NCI-H1048 (cell line): ENCODE results near the gene DMRT3.

Source experiments
- DNase-seq: peaks from one replicate; lab custom pipeline; 2025; lab: John Stamatoyannopoulos, UW

DMRT3 gene, protein sequence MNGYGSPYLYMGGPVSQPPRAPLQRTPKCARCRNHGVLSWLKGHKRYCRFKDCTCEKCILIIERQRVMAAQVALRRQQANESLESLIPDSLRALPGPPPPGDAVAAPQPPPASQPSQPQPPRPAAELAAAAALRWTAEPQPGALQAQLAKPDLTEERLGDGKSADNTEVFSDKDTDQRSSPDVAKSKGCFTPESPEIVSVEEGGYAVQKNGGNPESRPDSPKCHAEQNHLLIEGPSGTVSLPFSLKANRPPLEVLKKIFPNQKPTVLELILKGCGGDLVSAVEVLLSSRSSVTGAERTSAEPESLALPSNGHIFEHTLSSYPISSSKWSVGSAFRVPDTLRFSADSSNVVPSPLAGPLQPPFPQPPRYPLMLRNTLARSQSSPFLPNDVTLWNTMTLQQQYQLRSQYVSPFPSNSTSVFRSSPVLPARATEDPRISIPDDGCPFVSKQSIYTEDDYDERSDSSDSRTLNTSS

DNA sequence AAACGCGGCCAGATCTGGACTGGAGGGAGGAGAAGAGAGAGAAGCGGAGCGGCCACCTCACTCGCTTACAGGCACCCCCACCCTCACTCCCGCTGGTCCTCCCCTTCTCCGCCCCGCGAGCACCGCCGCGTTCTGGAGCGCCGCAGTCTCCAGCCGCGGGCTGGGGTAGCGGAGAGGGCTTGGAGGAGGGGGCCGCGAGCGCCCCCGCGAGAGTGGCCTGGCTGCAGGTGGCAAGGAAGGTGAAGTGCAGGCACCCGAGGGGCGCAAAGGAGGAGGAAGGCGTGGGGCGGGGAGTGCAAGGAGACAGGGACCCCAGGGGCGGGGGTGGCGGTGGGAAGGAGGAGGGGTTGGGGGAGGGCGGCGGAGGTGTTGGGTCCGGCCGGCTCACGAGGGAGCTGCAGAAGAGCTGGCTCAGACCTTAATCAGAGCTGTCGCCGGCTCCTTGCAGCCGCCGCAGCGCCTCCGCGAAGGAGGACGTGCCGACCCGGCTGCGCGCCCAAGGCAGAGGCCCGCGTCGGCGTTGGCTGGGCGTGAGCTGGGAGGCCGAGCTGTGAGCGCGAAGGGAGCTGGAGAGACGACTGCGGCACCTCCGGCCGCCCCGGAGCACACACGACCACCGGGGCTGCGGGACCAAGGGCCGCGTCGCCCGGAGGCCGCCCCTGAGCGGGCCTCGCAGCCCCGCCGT lies at the start of gene DMRT3:
Gene DMRT3 (plus strand): TSS at position 398 of the 685 bp plus-strand sequence. CDS start 347 bp downstream, outside the sequence.
- DNase-seq: no peak

DNA sequence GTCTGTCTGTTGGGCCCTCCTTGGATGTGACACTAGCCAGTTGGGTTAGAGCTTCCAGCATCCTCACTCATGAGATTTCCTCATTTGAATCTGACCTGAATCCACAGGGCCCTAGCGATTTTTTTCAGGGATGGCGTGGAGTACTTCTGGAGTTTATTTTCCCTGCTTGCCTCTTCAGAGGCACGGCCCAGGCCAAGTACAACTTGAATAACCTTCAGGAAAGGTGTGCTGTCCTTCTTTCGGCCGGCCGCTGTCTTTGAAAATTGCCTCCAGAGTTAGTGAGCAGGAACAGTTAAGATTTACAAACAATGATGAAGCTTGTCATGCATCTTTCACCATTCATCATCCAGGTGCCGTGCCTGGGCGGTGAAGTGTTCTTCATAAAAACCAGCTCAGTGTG lies 49.5 kb upstream of the DMRT3 start:
- no peak for DNase-seq

DNA sequence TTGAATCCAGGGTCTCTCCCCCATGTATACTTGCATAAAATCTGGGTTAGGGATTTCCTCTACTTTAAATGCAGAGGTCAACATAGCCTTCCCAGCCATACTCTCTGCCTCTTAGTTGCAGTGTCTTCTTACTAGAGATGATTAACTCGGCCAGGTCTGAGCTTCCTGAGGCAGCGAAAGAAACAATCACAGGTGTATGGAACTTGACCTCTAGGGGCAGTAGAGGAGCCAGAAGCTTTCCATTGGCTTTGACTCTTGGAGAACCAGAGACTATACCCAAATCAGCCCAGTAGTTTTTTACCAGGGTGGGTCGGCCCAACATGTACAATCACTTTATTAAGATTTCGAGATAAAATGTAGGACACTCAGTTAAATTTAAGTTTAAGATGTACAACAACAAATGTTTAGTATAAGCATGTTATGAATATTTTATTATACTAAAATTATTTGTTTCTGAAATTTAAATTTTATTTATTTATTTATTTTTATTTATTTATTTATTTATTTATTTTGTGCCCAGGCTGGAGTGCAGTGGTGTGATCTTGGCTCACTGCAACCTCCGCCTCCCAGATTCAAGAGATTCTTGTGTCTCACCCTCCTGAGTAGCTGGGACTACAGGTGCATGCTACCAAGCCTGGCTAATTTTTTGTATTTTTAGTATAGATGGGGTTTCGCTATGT lies 48.0 kb upstream of the DMRT3 start:
- no peak for DNase-seq

DNA sequence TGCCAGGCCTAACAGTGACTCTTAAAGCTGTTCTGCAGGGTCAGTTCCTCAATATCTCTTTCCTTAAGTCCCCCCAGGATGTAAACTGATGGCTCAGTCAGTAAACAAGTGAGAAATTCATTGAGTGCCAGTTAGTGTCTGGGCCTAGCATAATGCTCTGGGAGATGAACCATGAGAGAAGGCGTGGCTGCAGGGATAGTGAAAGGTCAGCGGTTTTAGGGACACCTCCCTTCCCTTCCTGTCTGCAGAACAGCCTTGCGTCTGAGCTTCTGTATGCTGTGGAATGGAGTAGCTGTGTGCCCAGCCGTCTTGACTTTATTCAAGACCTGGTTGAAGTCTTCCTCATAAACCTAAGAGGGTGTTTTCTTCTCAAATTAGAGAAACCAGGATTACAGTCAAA lies 46.7 kb upstream of the DMRT3 start:
- DNase-seq: no peak

DNA sequence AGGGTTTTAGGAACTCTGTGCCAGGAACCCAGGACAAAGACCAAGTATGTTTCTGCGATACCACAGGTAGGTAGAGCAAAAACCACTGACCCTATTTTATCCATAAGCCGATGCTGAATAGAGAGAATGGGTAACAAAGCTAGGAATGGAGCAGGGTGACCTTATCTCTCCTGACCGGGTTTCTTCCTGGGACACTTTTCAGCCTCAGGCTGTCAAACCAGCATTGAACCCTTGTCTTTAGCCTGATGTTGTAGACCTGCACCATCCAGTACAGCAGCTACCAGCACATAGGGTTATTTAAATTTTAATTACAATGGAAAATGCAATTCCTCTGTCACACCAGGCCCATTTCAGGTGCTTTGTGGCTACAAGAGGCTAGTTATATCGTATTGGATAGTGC lies 43.1 kb upstream of the DMRT3 start:
- no peak for DNase-seq

DNA sequence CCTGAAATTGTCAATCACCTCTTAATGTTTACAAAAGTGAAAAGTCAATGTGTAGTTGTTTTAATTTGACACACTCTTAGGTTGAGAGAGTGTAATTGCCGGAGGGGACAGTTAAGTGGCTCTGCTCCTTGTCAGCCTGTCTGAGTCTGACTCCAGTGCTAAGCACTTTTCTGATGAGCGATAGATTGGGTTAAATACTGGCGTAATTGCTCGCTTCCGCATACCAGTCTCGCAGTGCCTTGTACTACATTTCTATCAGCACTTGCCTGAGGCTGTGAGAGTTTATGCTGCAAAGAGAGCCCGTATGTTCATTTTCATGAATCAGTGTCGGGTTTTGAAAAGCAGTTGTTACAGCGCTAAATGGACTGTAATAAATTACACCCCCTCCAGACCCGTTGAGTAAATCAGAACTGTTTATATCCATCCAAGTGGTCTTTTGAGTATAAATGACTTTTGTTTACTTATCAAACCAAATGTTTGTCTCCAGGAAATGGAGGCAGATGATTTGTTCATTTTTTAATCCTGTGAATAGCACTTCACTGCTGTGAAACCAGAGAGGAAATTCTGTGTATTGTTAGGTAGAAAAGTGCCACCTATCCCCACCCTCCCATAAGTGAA lies 41.0 kb upstream of the DMRT3 start:
- DNase-seq: peak; percentile 59

DNA sequence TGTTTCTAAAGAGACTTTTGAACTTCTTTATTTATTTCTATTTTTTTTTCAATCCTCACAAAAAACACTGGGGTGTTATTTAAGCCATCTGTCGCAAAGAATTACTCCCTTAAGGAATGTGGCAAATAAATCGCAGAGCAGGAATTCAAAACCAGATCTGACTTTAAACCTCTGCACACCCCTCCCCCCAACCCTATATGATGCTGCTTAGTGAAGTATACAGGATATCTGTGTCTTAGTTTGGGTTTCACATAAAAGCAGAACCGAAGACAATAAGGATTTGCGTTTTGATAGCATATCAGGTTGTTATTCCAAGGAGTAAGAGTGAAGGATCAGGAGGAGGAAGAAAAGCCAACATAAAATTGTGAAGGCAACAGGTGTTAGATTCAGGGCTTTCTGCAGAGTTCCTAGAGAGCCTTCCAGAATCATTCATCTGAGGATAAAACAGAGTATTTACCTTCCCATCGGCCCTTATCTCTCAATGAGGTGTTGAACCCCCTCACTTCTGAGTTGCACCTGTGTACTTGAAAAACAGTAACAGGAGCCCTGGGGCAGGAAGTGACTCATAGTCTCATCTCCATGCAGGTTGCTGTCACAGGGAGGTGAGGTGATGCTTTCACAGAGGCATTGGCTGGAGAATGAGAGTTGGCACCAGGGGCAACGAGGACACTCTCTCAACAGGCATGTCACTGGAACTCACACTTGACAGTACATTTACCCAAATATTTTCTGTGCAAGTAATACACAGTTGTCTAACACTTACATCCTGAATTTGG lies 33.5 kb upstream of the DMRT3 start:
- DNase-seq: no peak

DNA sequence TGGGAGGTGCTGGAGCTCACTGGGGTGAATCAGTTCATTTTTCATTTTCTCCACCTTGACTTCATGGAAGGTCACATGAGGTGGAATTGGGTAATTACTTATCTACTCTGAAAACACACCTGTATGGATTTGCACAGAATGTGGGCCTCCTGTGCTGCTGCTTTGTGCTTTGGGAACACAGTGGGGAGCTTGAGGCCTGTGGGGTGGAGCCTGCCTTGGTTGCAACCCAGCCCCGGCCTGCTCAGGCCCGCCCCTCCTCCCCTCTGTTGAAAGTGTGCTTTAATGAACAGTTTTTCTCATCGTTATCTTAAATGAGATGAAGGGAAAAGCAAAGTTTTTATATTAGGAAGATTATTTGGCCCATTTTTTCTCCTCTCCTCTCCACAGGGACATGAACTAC lies 28.5 kb upstream of the DMRT3 start:
- no peak for DNase-seq

DNA sequence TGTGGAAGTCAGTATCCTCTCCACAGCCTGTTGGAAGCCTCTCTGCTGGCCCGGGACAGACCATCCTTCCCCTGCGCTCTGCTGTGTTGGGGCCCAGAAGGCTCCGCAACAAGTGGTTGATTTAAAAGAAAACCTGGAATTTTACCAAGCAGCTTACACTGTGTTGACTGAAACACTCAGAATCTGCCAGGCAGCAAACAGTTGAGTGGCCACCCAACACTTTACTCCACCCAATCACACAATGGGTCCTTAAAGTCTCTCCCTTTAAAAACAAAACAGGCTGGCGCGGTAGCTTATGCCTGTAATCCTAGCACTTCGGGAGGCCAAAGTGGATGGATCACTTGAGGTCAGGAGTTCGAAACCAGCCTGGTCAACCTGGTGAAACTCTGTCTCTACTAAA lies 28.0 kb upstream of the DMRT3 start:
- DNase-seq: no peak

DNA sequence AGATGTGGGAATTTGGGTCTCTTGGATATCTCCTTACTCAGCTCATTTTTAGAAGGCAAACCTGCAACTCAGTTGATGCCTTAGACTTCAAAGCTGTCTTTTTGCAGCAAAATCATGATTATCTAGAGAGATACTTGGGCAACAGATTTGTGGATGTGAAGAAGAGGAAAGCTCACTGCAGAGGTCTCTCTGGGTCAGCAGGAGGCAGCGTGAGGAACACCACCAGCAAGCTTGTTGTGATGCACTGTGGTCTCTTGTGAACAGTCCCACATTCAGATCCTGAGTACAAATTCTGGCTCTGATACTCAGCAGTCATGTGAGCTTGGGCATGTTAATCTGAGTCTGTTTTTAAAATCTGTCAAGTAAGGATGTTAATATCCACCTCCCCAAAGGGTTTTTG lies 26.3 kb upstream of the DMRT3 start:
- no peak for DNase-seq

DNA sequence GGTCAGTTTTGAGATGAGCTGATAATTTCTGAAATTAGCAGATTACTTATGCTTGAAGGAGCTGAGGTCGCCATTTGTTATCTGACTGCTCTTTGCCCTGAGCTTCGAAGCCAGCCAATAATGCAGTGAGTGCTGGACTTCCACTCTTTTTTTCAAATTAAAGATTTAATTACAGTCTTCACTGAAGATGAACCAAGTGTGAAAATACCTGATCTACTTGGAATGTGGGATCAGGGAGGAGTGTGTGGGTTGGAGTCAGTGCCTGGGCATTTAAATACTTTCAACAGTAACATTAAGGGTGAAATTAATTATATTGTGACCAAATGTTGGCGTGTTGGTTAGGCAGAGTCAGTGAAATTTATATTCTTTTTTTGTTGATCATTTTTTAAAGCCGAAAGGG lies 23.9 kb upstream of the DMRT3 start:
- no peak for DNase-seq

DNA sequence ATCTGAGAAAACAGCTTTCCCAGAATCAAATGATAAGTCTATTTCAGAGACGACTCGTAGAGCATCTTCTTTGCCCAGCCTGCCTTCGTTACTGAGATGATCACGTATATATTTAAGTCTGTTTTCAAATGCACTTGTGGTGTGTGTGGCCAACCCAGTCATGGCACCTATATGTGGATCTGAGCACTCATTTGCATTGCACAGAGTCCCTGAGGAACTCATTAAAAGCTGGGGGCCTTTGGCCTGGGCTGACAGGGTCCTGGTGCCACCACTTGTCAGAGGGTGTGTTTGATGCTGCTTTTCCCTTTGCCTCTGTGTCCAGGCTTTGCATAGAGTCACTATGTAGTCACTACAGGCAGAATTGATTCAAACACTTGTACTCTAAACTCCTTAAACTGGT lies 17.4 kb upstream of the DMRT3 start:
- DNase-seq: no peak

DNA sequence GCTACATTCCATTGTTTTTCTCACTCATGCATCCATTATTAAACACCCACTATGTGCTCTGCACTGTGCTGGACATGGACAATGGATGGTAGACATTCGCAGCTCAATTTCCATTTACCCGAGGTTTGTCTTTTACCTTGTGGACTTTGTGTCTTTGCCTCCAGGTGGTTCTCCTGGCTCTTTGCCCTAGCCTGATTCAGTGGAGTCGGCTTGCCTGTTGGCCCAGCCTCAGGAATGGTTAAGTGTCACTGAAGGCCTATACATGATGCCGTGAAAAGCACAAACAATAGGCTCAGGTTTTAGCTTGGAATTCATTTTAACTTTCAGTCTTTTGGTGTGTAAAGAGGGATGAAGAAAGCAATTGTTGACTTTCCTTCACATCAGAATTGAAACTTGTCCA lies 16.5 kb upstream of the DMRT3 start:
- no peak for DNase-seq

DNA sequence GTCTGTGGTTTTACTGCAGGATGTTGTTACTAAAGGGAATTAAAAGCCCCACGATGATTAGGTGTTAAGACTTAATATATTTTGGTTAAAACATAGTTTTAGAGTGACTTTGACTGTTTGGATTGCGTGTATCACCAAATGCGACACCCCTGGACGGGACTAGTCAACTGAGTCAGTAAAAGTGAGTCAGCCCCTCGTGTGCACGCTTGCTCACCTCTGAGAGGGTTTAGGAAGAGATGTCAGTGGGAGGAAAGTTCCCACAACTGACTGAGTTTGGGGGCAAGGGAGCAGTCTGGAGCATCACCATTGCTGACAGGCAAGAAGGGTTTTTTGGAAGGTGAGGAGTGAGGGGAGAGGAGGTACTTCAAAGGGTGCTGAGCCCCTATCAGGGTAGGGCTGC lies 14.4 kb upstream of the DMRT3 start:
- no peak for DNase-seq

DNA sequence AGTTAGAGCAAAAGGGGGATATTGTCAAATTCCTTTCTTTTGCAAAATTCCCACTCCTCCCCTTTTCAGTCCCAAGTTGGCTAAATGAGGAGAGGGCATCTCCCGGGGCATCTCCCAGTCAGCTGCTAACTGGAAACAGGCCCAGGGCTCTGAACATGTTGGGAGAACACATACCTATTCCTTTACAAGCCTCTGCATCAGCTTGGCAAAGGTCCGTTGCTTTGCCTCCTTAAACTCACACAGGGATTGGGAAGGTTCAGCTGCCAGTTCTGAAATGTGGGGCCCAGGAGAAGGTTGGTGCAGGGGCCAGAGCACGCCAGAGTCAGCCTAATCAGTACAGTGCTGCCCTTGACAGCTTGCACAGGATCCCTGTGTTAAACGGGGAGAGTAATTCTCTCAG lies 11.0 kb upstream of the DMRT3 start:
- DNase-seq: no peak

DNA sequence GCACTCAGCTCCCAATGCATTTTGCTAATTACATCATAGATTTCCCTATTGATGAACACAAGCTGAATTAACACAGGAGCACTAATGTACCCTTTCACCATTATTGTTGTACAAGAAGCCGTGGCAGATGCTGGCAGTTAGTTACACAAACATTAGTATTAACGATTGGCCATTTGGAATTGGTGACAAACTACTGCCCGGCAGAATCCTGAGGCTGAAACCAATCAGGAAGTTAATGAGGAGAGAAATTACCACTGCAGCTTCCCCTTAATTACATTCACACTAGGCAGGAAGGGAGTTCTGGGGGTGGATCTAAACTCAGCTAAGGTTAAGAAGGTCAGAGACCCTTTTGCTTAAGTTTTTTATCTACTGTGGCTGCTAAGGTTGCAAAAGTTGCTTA lies 9.6 kb upstream of the DMRT3 start:
- no peak for DNase-seq

DNA sequence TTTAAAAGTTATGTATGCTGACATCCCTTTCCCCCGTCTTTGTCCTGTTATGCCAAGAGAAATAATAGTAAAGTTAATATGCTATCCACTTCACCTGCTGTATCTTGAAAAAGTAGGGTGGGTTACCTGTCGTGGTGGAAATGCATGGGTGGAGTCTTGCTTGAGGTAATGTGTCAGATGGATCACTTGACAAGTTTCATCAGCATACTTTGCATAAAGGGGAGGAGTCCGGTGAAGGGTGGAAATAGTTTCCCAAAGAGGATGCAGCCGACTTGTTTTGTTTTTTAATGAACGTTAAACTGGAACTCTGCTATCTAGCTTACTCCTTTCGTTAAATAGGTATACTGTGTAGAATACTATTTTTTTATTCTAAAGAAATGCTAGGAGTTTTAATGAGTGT lies 9.0 kb upstream of the DMRT3 start:
- no peak for DNase-seq

DNA sequence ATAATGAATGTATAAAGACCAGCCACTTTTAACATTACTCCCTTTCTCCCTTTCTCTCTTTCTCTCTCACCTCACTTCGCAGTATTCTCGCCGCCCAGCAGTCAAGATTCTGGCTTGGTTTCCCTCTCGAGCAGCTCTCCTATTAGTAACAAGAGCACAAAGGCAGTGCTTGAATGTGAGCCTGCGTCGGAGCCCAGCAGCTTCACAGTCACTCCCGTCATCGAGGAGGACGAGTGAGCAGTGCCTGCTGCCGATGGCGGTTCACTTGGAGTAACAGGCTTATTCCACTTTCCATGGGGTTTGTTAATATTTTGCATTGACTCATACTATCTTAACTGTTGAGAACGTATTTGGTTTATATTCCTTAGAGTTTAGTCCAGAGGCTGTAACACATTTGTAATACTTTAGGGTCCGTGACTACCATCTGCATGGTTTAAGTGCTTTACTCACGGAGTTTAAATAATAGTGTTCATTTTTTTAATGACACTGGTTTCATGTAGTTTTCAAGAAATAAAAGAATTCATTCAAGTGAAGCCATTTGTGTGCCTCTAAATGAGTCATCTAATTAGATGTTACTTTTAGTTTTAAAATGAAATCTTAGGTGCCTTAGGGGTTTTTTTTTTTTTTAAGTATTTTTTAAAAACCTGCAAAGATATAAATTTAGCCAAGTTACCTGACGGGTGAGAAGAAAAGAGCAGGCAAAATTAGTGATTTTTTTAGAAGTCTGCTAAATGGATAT lies 8.4 kb upstream of the DMRT3 start:
- DNase-seq: no peak

DNA sequence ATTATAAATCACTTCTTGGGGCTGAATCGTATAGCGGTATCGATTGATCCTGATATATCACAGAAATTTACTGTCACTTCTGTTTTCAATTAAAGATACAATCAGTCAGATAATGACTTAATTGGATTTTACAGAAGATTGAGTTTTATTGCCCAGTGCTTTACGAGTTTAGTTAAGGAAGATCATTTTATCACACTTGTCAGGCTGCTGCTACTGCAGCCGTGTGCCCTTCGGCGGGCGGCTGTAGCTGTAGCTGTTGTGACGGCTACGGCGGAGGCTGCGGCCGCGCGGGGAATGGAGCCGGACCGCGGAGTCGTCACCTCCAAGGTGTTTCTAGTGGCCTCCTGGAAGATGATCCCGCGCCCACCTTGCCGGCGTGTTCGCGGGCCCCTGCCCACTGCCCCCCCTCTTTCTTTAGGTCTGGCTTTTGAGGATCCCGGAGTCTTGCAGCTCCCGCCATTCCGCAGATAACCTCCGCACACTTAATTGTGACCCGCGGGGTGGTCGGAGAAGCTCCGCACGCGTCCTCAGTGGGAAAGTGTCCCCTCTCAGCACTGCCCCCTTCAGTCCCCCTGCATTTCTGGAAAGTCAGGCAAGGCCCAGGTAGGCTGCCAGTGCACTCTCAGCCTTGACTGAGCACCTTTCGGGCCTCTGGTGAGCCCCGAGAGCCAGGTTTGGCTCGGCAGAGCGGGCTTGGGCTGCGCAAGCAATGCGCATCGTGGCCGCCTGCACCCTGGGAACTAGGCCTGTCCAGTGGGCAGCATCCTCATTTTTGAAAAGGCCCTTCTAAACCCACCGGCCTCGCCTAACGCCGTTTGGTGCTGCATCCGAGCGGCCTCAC lies 6.9 kb upstream of the DMRT3 start:
- DNase-seq: no peak
